GM21423 (cell line): ENCODE data around the gene MAT2A.
A peak's percentile ranks its signal among the peaks of the same experiment; 100 is the strongest.

Experiments
- ATAC-seq: cut with Tn5 transposase; IDR thresholded peaks from one replicate; pipeline ENCODE4 v1.9.1; 2021; ENCODE audit warnings: mild to moderate bottlenecking, moderate library complexity; ENCODE audit not compliant: unreplicated experiment

MAT2A gene

GRCh38 chr2:85538507-85539360 is at the start of gene MAT2A:
MAT2A (plus strand) TSS chr2:85539168; CDS start chr2:85539288, 120 bp downstream.
- ATAC-seq = peak; percentile 67

- no peak for ATAC-seq
Measured at GRCh38 chr2:85490861-85491755, 47.9 kb upstream of the MAT2A start.

GRCh38 chr2:85496436-85496835 is 42.5 kb upstream of the MAT2A start:
- ATAC-seq = no peak

- no peak for ATAC-seq
Measured at GRCh38 chr2:85497944-85498630, 40.9 kb upstream of the MAT2A start.

GRCh38 chr2:85501248-85501647 is 37.7 kb upstream of the MAT2A start:
- no peak for ATAC-seq

- no peak for ATAC-seq
Measured at GRCh38 chr2:85502720-85503119, 36.2 kb upstream of the MAT2A start.

- no peak for ATAC-seq
Measured at GRCh38 chr2:85503168-85503850, 35.7 kb upstream of the MAT2A start.

- no peak for ATAC-seq
Measured at GRCh38 chr2:85503851-85504777, 34.9 kb upstream of the MAT2A start.

GRCh38 chr2:85504778-85505261 is 34.1 kb upstream of the MAT2A start:
- ATAC-seq = no peak

- no peak for ATAC-seq
Measured at GRCh38 chr2:85505551-85506238, 33.3 kb upstream of the MAT2A start.

GRCh38 chr2:85506768-85507181 is 32.2 kb upstream of the MAT2A start:
- no peak for ATAC-seq

- ATAC-seq = no peak
Measured at GRCh38 chr2:85511008-85511811, 27.8 kb upstream of the MAT2A start.

GRCh38 chr2:85514323-85514722 is 24.6 kb upstream of the MAT2A start:
- no peak for ATAC-seq

GRCh38 chr2:85516653-85517389 is 22.1 kb upstream of the MAT2A start:
- no peak for ATAC-seq

GRCh38 chr2:85522090-85522647 is 16.8 kb upstream of the MAT2A start:
- no peak for ATAC-seq

- ATAC-seq = no peak
Measured at GRCh38 chr2:85523062-85523902, 15.7 kb upstream of the MAT2A start.
